ENCODE data around the gene PAPOLA.

DNA sequence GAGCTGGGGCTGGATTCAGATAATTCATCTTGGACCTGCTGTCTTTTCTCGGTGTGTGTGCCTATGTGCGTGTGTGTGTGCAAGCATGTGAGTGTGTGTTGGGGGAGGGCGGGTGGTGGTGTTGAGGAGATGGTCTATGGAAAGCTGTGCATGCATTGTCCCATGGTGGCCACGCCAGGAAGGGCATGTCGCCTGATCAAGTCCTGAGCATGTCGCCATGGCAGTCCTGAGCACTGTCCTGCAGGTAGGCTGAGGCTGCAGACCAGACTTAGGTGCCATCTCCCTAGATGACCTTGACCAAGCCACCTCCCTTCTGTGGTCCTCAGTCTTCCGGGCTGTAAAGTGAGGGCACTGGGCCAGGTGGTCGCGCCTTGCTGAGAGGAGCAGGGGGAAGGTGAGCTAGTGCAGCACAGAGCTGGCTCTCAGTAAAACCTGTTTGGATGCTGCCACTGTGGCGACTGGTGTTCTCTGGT lies 81.4 kb downstream of the PAPOLA start:
- TF ChIP-seq CTCF (conservative IDR thresholded peaks at IDR 0.05; ENCODE audit: low read length), result no peak
- no peak for TF ChIP-seq EZH2phosphoT487 (IDR thresholded peaks at IDR 0.05; ENCODE audit: borderline replicate concordance)
